ENCODE measurements around the gene HLF.
A peak's percentile ranks its signal among the peaks of the same experiment; 100 is the strongest.

The HLF gene

DNA sequence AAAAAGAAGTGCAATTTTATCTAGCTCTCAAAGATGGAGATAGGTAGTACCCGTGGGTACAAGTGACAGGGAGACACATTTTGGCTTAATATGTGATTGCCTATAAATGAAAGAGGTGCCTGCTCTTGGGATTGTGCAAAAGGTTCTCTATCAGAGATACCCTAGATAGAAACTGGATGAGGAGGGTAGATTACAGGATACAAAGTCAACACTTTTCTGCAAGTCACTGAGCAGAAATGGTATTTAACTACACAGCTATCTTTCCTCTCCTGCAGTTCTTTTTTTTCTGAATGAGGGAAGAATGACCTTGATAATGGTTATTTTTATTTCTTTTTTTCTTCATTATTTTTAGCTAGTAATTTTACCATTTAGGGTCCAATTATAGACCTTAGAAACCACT is 89.2 kb downstream of the HLF start:
- no peak for DNase-seq

DNA sequence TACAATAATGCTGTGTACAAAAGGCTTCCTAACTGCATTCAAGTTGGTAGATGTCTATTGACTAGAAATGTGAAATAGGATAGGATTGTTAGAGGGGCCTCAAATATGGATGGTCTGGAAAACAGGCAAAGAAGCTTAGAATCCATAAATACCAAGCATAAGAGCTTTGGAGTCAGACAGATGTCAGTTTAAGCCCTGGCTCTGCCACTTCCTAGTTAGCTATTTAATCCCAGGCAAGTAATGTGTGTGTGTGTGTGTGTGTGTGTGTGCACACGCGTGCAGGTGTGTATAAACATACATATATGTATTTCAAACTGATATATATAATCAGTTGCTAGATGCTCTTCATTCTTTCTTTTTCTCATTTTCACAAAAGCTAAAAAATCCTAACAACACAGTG is 90.2 kb downstream of the HLF start:
- DNase-seq = no peak

DNA sequence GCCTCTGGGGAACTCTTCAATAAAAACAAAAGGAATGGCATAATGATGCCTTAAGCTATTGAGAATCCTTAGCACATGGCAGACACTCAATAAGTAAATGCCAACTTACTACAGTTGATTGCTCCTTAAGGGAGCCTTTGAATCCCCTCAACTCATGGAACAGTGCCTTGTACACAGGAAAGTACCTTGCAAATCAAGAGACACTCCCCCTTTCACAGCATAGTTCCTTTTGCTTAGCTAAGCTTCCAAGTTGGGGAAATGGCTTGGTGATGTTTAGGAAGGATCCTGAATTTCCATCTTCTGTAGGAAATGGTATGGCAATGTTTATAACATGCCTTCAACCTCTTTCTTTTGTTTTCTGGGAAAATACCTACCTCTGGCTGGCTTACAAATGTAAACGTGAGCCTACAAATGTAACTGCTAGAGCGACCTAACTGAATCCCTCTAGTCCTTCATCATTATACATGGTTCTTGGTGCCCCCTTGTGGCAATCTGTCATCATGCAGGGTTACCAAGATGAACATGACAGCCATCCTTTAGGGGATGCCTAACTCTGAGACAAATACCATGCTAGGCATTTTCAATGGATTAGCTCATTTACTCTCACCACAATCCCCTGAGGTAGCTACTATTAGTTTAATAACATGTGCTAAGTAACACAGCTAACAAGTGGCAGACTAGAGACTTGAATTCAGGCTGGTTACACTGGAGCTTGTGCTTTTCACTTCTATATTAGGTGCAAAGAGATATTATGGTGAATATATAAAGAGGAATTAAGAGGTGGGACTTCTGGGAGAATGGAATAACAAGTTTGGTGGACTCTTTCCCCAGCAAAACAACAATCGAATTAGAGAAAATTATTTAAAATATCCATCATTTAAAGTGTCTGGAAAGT is 91.9 kb downstream of the HLF start:
- peak in 33 of 51 donors; percentile 1 to 74 (median 30) for DNase-seq

DNA sequence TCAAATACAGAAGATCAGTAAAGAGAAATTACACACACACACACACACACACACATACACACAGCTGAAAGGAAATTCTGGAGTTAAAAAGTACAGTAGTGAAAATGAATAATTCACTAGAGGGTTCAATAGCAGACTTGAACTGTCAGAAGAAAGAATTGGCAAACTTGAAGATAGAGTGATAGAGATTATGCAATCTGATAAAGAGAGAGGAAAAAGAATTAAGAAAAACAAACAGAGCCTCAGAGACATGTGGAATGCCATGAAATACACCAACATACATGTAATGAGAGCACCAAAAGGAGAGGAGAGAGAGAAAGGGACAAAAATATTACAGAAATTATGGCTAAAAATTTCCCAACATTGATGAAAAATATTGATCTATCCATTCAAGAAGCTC is 96.2 kb downstream of the HLF start:
- DNase-seq = no peak

DNA sequence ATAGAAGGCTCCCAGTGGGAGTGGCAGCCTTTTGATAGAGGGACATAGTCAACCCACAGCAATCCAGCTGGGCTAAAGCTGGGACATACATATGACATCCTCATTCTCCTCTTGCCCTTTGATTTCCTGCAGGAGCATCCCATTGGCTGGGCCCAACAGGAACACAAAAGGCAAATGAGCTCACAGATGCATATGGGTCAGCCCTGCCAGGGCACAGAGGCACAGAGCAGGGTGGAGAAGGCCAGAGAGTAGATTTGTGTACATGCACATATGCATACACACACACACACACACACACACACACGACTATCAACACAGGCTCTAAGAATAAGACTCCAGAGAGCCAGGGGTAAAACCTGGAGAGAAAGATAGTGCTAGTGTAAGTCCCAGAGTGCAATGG is 98.3 kb downstream of the HLF start:
- no peak for DNase-seq

DNA sequence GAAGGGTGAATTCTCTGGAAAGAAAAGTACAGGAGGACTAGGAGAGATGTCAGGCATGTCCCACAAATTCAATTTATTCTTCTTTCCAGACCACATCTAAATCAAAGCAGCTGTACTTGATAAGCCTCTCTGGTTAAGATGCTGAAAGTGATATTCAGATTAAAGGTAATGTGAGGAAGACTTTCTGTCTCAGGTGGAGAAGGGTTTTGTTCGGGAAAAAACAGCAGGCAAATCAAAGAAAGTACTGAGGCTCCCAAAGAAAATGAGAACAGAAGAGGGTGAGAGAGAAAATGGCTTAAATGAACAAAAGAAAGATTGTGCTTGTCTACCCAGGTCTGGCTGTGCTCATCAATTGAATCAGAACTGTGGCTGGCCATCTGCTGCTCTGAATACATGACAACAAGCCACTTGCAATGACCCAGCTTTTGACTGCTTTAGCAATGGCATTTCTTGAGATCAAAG is 101.3 kb downstream of the HLF start:
- peak in 13 of 51 donors; percentile 0 to 32 (median 3) for DNase-seq

DNA sequence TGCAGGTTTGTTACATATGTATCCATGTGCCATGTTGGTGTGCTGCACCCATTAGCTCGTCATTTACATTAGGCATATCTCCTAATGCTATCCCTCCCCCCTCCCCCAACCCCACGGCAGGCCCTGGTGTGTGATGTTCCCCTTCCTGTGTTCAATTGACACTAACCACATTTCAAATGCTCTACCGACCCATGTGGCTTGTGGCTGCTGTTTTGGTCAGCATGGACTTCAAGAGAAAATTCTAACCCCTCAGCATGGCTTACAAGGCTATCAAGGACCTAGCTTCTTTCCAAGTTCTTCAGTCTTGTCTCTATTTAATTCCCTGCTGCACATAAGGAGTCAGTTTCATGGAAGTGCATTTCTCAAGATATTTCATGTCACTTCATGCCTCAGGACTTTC is 103.9 kb downstream of the HLF start:
- DNase-seq = no peak
